Esophagus muscularis mucosa (tissue), 4 donors: Measurements from ENCODE around the gene DOC2A.

ENCODE experiments used
- CTCF ChIP-seq, 3 experiments: fragments of 200-600 bp in 2 of 3; fragments of 450-650 bp in 1 of 3; sonication (generic) in 2 of 3; IDR thresholded peaks; one replicate each; pipeline ENCODE4 v1.5.1; 2017 to 2019; ENCODE audit warnings: antibody characterized with exemption in 3 of 3, mild to moderate bottlenecking in 2 of 3, moderate library complexity in 1 of 3
- EP300 ChIP-seq: sonication (generic); formaldehyde crosslinking; IDR thresholded peaks from one replicate; pipeline ENCODE4 v1.6.1; 2017; ENCODE audit warnings: antibody characterized with exemption
- POLR2A ChIP-seq: fragments of 450-650 bp; IDR thresholded peaks from one replicate; pipeline ENCODE4 v1.6.1; 2017; ENCODE audit warnings: antibody characterized with exemption, moderate library complexity, mild to moderate bottlenecking, low read depth
- POLR2AphosphoS5 ChIP-seq, 2 donors: sonication (generic); formaldehyde crosslinking; IDR thresholded peaks; one replicate each; pipeline ENCODE4 v1.6.1; 2017; ENCODE audit warnings: antibody characterized with exemption in 2 of 2

- TF ChIP-seq CTCF (IDR thresholded peaks at IDR 0.05), result no peak
- TF ChIP-seq POLR2A, result no peak
- no peak for TF ChIP-seq POLR2AphosphoS5 (IDR thresholded peaks at IDR 0.05)
- TF ChIP-seq EP300, result no peak
These were observed 35.7 kb downstream of the DOC2A start for GRCh38 chr16:29975134-29975538.
